ENCODE results near the gene CST11. TPM values are rescaled to one million over a fixed set of nuclear protein-coding genes. Genes with fewer than 3 reads are reported as not detected.

The CST11 gene
- polyA plus RNA-seq, 1 donor (not counting 4 experiments of a cell fraction or from before 2014, with no cell fraction given): not detected

DNA sequence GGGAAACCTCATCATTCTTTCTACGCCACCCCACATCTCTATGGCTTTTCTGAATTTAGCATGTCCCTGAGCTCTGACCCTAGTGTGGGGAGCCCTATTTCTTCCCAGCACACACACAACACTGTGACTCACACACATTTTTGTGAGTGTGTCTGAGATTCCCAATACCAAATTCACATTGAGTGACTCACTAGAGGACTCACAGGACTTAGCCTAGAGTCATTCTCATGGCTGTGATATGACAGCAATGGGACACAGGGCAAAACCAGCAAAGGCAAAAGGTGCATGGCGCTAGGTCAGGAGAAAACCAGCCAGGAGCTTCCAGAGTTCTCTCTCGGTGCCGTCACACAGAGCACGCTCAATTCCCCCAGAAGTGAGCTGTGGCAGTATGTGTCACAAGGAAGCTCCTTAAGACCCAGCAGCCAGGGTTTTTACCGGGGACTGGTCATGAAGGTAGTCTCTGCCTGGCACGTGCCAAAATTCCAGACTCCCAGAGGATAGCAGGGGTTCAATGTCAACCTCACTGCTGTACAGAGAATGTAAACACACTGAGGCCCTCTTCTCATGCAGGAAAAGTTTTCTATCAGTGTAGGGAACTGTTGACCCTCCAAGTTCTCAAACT is 7.0 kb downstream of the CST11 start:
- peaks cover 10% of the 10 kb centered on the region for H3K4me1 ChIP-seq (ENCODE audit: control insufficient read depth, extremely low read depth, insufficient read depth, low read length)
- H3K27ac ChIP-seq (ENCODE audit: control insufficient read depth, insufficient read depth, low read length): no peak overlapping the region
- H3K9me1 ChIP-seq (ENCODE audit: control insufficient read depth, extremely low read depth, insufficient read depth, low read length): peaks cover 2% of the 10 kb centered on the region
- peak; percentile 33 for DNase-seq (ENCODE audit: low read depth, low spot score)
- H3K79me2 ChIP-seq (ENCODE audit: control insufficient read depth, insufficient read depth, low read length): no peaks in the 10 kb centered on the region
- H3K27me3 ChIP-seq (ENCODE audit: control insufficient read depth, extremely low read depth, insufficient read depth, low read length): no peaks in the 10 kb centered on the region
- no peak overlapping the region for H3K9ac ChIP-seq (ENCODE audit: control insufficient read depth, extremely low read depth, insufficient read depth, low read length)
- dilution Hi-C loops (cut with MboI; ENCODE audit: extremely low pct_ligation_motif_present, low sequenced_read_pairs): no loop called here
- H2AFZ ChIP-seq (ENCODE audit: control insufficient read depth, low read length): no peak overlapping the region
- no peak overlapping the region for H3K4me2 ChIP-seq (ENCODE audit: control insufficient read depth, extremely low read depth, insufficient read depth, low read depth, low read length)
- TF ChIP-seq, protein P1, sequence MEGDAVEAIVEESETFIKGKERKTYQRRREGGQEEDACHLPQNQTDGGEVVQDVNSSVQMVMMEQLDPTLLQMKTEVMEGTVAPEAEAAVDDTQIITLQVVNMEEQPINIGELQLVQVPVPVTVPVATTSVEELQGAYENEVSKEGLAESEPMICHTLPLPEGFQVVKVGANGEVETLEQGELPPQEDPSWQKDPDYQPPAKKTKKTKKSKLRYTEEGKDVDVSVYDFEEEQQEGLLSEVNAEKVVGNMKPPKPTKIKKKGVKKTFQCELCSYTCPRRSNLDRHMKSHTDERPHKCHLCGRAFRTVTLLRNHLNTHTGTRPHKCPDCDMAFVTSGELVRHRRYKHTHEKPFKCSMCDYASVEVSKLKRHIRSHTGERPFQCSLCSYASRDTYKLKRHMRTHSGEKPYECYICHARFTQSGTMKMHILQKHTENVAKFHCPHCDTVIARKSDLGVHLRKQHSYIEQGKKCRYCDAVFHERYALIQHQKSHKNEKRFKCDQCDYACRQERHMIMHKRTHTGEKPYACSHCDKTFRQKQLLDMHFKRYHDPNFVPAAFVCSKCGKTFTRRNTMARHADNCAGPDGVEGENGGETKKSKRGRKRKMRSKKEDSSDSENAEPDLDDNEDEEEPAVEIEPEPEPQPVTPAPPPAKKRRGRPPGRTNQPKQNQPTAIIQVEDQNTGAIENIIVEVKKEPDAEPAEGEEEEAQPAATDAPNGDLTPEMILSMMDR (optimal IDR thresholded peaks at IDR 0.05 in 1 of 3, IDR thresholded peaks at IDR 0.05 in 1 of 3, conservative IDR thresholded peaks at IDR 0.05 in 1 of 3; ENCODE audit: extremely low read depth in 1 of 3, insufficient read depth in 2 of 3, low read length in 3 of 3): no peak
- TF ChIP-seq EZH2 (IDR thresholded peaks at IDR 0.05; ENCODE audit: low read length): no peak
- H3K4me3 ChIP-seq (ENCODE audit: control insufficient read depth in 2 of 3, extremely low read depth in 1 of 3, insufficient read depth in 2 of 3, low read depth in 1 of 3, low read length in 3 of 3): no peak overlapping the region
- no peaks in the 10 kb centered on the region for H3K9me3 ChIP-seq (ENCODE audit: control insufficient read depth, low read depth, low read length)
- H3K36me3 ChIP-seq (ENCODE audit: control insufficient read depth in 2 of 2, extremely low read depth in 1 of 2, insufficient read depth in 2 of 2, low read length in 2 of 2): no peaks in the 10 kb centered on the region
- H4K20me1 ChIP-seq (ENCODE audit: control insufficient read depth, extremely low read depth, insufficient read depth, low read length): no peaks in the 10 kb centered on the region
- FAIRE-seq: peak; percentile 73

- no peaks in the 10 kb centered on the region for H3K27me3 ChIP-seq (ENCODE audit: control insufficient read depth, extremely low read depth, insufficient read depth, low read length)
- peaks cover 10% of the 10 kb centered on the region for H3K4me1 ChIP-seq (ENCODE audit: control insufficient read depth, extremely low read depth, insufficient read depth, low read length)
- H3K4me3 ChIP-seq (ENCODE audit: control insufficient read depth in 2 of 3, extremely low read depth in 1 of 3, insufficient read depth in 2 of 3, low read depth in 1 of 3, low read length in 3 of 3): no peak overlapping the region
- no peak for DNase-seq (ENCODE audit: low read depth, low spot score)
- H3K27ac ChIP-seq (ENCODE audit: control insufficient read depth, insufficient read depth, low read length): no peak overlapping the region
- no peaks in the 10 kb centered on the region for H3K9me3 ChIP-seq (ENCODE audit: control insufficient read depth, low read depth, low read length)
- no peak for FAIRE-seq
- no peaks in the 10 kb centered on the region for H3K36me3 ChIP-seq (ENCODE audit: control insufficient read depth in 2 of 2, extremely low read depth in 1 of 2, insufficient read depth in 2 of 2, low read length in 2 of 2)
- TF ChIP-seq, protein P1 (optimal IDR thresholded peaks at IDR 0.05 in 1 of 3, IDR thresholded peaks at IDR 0.05 in 1 of 3, conservative IDR thresholded peaks at IDR 0.05 in 1 of 3; ENCODE audit: extremely low read depth in 1 of 3, insufficient read depth in 2 of 3, low read length in 3 of 3): no peak
- TF ChIP-seq EZH2 (IDR thresholded peaks at IDR 0.05; ENCODE audit: low read length): no peak
- no peak overlapping the region for H3K9ac ChIP-seq (ENCODE audit: control insufficient read depth, extremely low read depth, insufficient read depth, low read length)
- dilution Hi-C loops (cut with MboI; ENCODE audit: extremely low pct_ligation_motif_present, low sequenced_read_pairs): no loop called here
- no peaks in the 10 kb centered on the region for H4K20me1 ChIP-seq (ENCODE audit: control insufficient read depth, extremely low read depth, insufficient read depth, low read length)
- H2AFZ ChIP-seq (ENCODE audit: control insufficient read depth, low read length): no peak overlapping the region
- H3K79me2 ChIP-seq (ENCODE audit: control insufficient read depth, insufficient read depth, low read length): no peaks in the 10 kb centered on the region
- H3K9me1 ChIP-seq (ENCODE audit: control insufficient read depth, extremely low read depth, insufficient read depth, low read length): peaks cover 2% of the 10 kb centered on the region
- no peak overlapping the region for H3K4me2 ChIP-seq (ENCODE audit: control insufficient read depth, extremely low read depth, insufficient read depth, low read depth, low read length)
Observed at GRCh38 chr20:23444859-23445258, 7.8 kb downstream of the CST11 start.
